Astrocyte (in vitro differentiated cells and primary cell): Measurements from ENCODE around the gene CNGB1. TPM values are rescaled to one million over a fixed set of nuclear protein-coding genes. Genes with fewer than 3 reads are reported as not detected.

Source experiments
- DNase-seq: peaks from one replicate; pipeline ENCODE4 v3.0.0-alpha.2; 2010; ENCODE audit warnings: low read depth
- FAIRE-seq: peaks from 2 replicates; lab custom pipeline; 2011; peaks lifted over from hg19 to GRCh38; lab: Jason Lieb, UNC
- H2AFZ ChIP-seq: 2 replicates; pipeline ENCODE4 v1.6.0; 2012; ENCODE audit warnings: low read depth, low read length, inconsistent platforms
- H3K27ac ChIP-seq: 2 replicates; pipeline ENCODE4 v1.5.1; 2011; ENCODE audit warnings: low read depth, low read length, inconsistent platforms
- H3K27me3 ChIP-seq: 2 replicates; pipeline ENCODE4 v1.6.0; 2011; ENCODE audit warnings: low read length, inconsistent platforms; ENCODE audit not compliant: insufficient read depth
- H3K36me3 ChIP-seq: 2 replicates; pipeline ENCODE4 v1.5.1; 2011; ENCODE audit warnings: low read length, inconsistent platforms; ENCODE audit not compliant: insufficient read depth
- H3K4me1 ChIP-seq: 2 replicates; pipeline ENCODE4 v1.5.1; 2011; ENCODE audit warnings: low read length, inconsistent platforms; ENCODE audit not compliant: insufficient read depth
- H3K4me2 ChIP-seq: 2 replicates; pipeline ENCODE4 v1.6.0; 2012; ENCODE audit warnings: low read length, inconsistent platforms
- H3K4me3 ChIP-seq: 2 replicates; pipeline ENCODE4 v1.5.1; 2011; ENCODE audit warnings: low read depth, mild to moderate bottlenecking, low read length, inconsistent platforms; ENCODE audit not compliant: insufficient read depth
- H3K79me2 ChIP-seq: 2 replicates; pipeline ENCODE4 v1.6.0; 2012; ENCODE audit warnings: mild to moderate bottlenecking, low read length, inconsistent platforms; ENCODE audit not compliant: insufficient read depth
- H3K9ac ChIP-seq: 2 replicates; pipeline ENCODE4 v1.6.0; 2012; ENCODE audit warnings: mild to moderate bottlenecking, low read length, inconsistent platforms
- H3K9me3 ChIP-seq: 2 replicates; pipeline ENCODE4 v1.5.1; 2012; ENCODE audit warnings: low read depth, mild to moderate bottlenecking, low read length, inconsistent platforms; ENCODE audit not compliant: insufficient read depth
- H4K20me1 ChIP-seq: 2 replicates; pipeline ENCODE4 v1.6.0; 2012; ENCODE audit warnings: low read length, inconsistent platforms; ENCODE audit not compliant: insufficient read depth
- H3K27ac Mint-ChIP-seq: one replicate; pipeline ENCODE4 v1.8.0; 2021; ENCODE audit warnings: mild to moderate bottlenecking, mixed read lengths; ENCODE audit not compliant: unreplicated experiment
- H3K27me3 Mint-ChIP-seq: one replicate; pipeline ENCODE4 v1.8.0; 2021; ENCODE audit warnings: low read depth, mixed read lengths; ENCODE audit not compliant: unreplicated experiment
- H3K36me3 Mint-ChIP-seq: one replicate; pipeline ENCODE4 v1.8.0; 2021; ENCODE audit warnings: low read depth, mixed read lengths; ENCODE audit not compliant: unreplicated experiment
- H3K4me1 Mint-ChIP-seq: one replicate; pipeline ENCODE4 v1.8.0; 2021; ENCODE audit warnings: low read depth, mixed read lengths; ENCODE audit not compliant: unreplicated experiment
- H3K4me3 Mint-ChIP-seq: one replicate; pipeline ENCODE4 v1.8.0; 2021; ENCODE audit warnings: mild to moderate bottlenecking, moderate library complexity, mixed read lengths; ENCODE audit not compliant: unreplicated experiment
- H3K9me3 Mint-ChIP-seq: one replicate; pipeline ENCODE4 v1.8.0; 2021; ENCODE audit warnings: mild to moderate bottlenecking, mixed read lengths; ENCODE audit not compliant: unreplicated experiment
- EZH2 ChIP-seq: IDR thresholded peaks from 2 replicates; pipeline ENCODE4 v1.6.1; 2012; ENCODE audit warnings: mild to moderate bottlenecking, low read length, inconsistent platforms; ENCODE audit not compliant: insufficient read depth
- total RNA-seq: library from RNA; stranded (reverse); gene quantifications from 2 replicates; pipeline ENCODE4 v1.2.1, GENCODE V29; 2021
- TF ChIP-seq, protein P1 (sequence below): IDR thresholded peaks from 2 replicates; pipeline ENCODE4 v1.5.1; 2011; ENCODE audit warnings: low read depth, mild to moderate bottlenecking, inconsistent platforms, low read length, moderate library complexity; ENCODE audit not compliant: insufficient read depth

Gene CNGB1
- total RNA-seq, 1 donor from 2014 or later: not detected

GRCh38 chr16:57904101-57904500 is 66.8 kb downstream of the CNGB1 start:
- Histone ChIP-seq H4K20me1 (no peaks in the 10 kb centered on the region), H3K9ac (no peak overlapping the region), H3K27ac (no peak overlapping the region), H3K4me1 (peaks cover 3% of the 10 kb centered on the region), H3K9me3 (no peaks in the 10 kb centered on the region), H3K36me3 (no peaks in the 10 kb centered on the region), H3K4me3 (no peak overlapping the region), H3K79me2 (no peaks in the 10 kb centered on the region), H2AFZ (no peak overlapping the region), H3K4me2 (no peak overlapping the region), H3K27me3 (peaks cover 43% of the 10 kb centered on the region)
- Mint-ChIP-seq H3K9me3 (no peaks in the 10 kb centered on the region), H3K27me3 (peaks cover 35% of the 10 kb centered on the region), H3K4me1 (peaks cover 7% of the 10 kb centered on the region), H3K36me3 (no peaks in the 10 kb centered on the region), H3K4me3 (no peak overlapping the region), H3K27ac (no peak overlapping the region)
- DNase-seq (no peak), FAIRE-seq (no peak)
- TF ChIP-seq EZH2: no peak
- TF ChIP-seq, protein P1, sequence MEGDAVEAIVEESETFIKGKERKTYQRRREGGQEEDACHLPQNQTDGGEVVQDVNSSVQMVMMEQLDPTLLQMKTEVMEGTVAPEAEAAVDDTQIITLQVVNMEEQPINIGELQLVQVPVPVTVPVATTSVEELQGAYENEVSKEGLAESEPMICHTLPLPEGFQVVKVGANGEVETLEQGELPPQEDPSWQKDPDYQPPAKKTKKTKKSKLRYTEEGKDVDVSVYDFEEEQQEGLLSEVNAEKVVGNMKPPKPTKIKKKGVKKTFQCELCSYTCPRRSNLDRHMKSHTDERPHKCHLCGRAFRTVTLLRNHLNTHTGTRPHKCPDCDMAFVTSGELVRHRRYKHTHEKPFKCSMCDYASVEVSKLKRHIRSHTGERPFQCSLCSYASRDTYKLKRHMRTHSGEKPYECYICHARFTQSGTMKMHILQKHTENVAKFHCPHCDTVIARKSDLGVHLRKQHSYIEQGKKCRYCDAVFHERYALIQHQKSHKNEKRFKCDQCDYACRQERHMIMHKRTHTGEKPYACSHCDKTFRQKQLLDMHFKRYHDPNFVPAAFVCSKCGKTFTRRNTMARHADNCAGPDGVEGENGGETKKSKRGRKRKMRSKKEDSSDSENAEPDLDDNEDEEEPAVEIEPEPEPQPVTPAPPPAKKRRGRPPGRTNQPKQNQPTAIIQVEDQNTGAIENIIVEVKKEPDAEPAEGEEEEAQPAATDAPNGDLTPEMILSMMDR: no peak

- Histone ChIP-seq H2AFZ (no peak overlapping the region), H3K9me3 (no peaks in the 10 kb centered on the region)
- H3K4me1 Mint-ChIP-seq: peaks cover 7% of the 10 kb centered on the region
These were observed 67.3 kb downstream of the CNGB1 start for GRCh38 chr16:57903656-57904055.

GRCh38 chr16:57901480-57902069 is 69.4 kb downstream of the CNGB1 start:
- no peaks in the 10 kb centered on the region for H3K9me3 Mint-ChIP-seq
- H3K36me3 Mint-ChIP-seq: no peaks in the 10 kb centered on the region
- peaks cover under 1% of the 10 kb centered on the region for H3K4me1 ChIP-seq
- H3K27me3 Mint-ChIP-seq: peaks cover 34% of the 10 kb centered on the region
- no peak overlapping the region for H3K27ac ChIP-seq
- FAIRE-seq (no peak), DNase-seq (no peak)
- no peaks in the 10 kb centered on the region for H3K36me3 ChIP-seq
- no peaks in the 10 kb centered on the region for H4K20me1 ChIP-seq
- H3K79me2 ChIP-seq: no peaks in the 10 kb centered on the region
- H3K9me3 ChIP-seq: no peaks in the 10 kb centered on the region
- H2AFZ ChIP-seq: no peak overlapping the region
- no peak overlapping the region for H3K27ac Mint-ChIP-seq
- H3K4me3 ChIP-seq: no peak overlapping the region
- H3K4me2 ChIP-seq: no peak overlapping the region
- peaks cover 7% of the 10 kb centered on the region for H3K4me1 Mint-ChIP-seq
- no peak overlapping the region for H3K4me3 Mint-ChIP-seq
- no peak overlapping the region for H3K9ac ChIP-seq
- TF ChIP-seq, protein P1: no peak
- TF ChIP-seq EZH2: no peak
- peaks cover 35% of the 10 kb centered on the region for H3K27me3 ChIP-seq

More at GRCh38 chr16:57903656-57904055, 67.3 kb downstream of the CNGB1 start:
- Mint-ChIP-seq H3K9me3 (no peaks in the 10 kb centered on the region), H3K27ac (no peak overlapping the region), H3K27me3 (peaks cover 35% of the 10 kb centered on the region), H3K36me3 (no peaks in the 10 kb centered on the region), H3K4me3 (no peak overlapping the region)
- Histone ChIP-seq H3K27ac (no peak overlapping the region), H3K4me1 (peaks cover 3% of the 10 kb centered on the region), H3K79me2 (no peaks in the 10 kb centered on the region), H3K27me3 (peaks cover 43% of the 10 kb centered on the region), H3K36me3 (no peaks in the 10 kb centered on the region), H4K20me1 (no peaks in the 10 kb centered on the region), H3K9ac (no peak overlapping the region), H3K4me2 (no peak overlapping the region), H3K4me3 (no peak overlapping the region)
- no peak for FAIRE-seq
- TF ChIP-seq, protein P1: no peak
- TF ChIP-seq EZH2: no peak
- DNase-seq: no peak
